HCT116 (cell line): ENCODE data around the gene HIC1. TPM values are rescaled to one million over a fixed set of nuclear protein-coding genes. Genes with fewer than 3 reads are reported as not detected.

Experiments used
- ATAC-seq: fragments of 200-7000 bp; cut with Tn5 transposase; 2 replicates; pipeline ENCODE4 v1.9.1; 2020; ENCODE audit warnings: mild to moderate bottlenecking, moderate library complexity
- BruUV-seq: library from RNA; stranded (reverse); fragments of 400-500 nt; replicated peaks from 2 replicates; lab custom pipeline; 2021; lab: Mats Ljungman, UMichigan
- CTCF ChIA-PET: fragments of 300-600 bp; sonication (Branson Sonifier 250); formaldehyde crosslinking; loops from one replicate; lab custom pipeline; 2021; ENCODE audit warnings: antibody characterized with exemption; lab: Charles Lee
- POLR2A ChIA-PET: fragments of 300-600, 350-600 bp; sonication (Branson Sonifier 250); formaldehyde crosslinking; loops from one replicate; lab custom pipeline; 2021; ENCODE audit warnings: antibody characterized with exemption; lab: Charles Lee
- RAD21 ChIA-PET, 2 experiments: fragments of 300-600 bp; sonication (Branson Sonifier 250); formaldehyde crosslinking; loops; one replicate each; lab custom pipeline; 2023; ENCODE audit warnings: low total read pairs in 2 of 2; ENCODE audit not compliant: uncharacterized antibody in 2 of 2, unreplicated experiment in 2 of 2, low non-redundant PET in 1 of 2; lab: Charles Lee
- DNase-seq: peaks from one replicate; pipeline ENCODE4 v3.0.0-alpha.2; 2010; ENCODE audit warnings: low read depth, low spot score
- H2AFZ ChIP-seq: fragments of 200-600 bp; shearing (Covaris generic), sonication (generic); 2 replicates; pipeline ENCODE4 v1.6.1; 2017; ENCODE audit warnings: low read depth, mixed run types, mixed read lengths, antibody characterized with exemption, low read length; ENCODE audit not compliant: poor library complexity, severe bottlenecking
- H3K27ac ChIP-seq: 2 replicates; pipeline ENCODE4 v1.5.1; 2012; ENCODE audit warnings: low read depth, low read length
- H3K27me3 ChIP-seq: fragments of 200-600 bp; sonication (generic); 2 replicates; pipeline ENCODE4 v1.6.1; 2016; ENCODE audit warnings: mixed run types, low read length, mixed read lengths; ENCODE audit not compliant: insufficient read depth
- H3K36me3 ChIP-seq, 2 experiments: fragments of 200-500 bp in 1 of 2; fragments of 200-600 bp in 1 of 2; sonication (Bioruptor generic) in 1 of 2; sonication (generic) in 1 of 2; 2 replicates each; pipeline versions ENCODE4 v1.5.1 to v1.6.1; 2014 to 2016; ENCODE audit warnings: low read length in 2 of 2, inconsistent platforms in 1 of 2, mixed read lengths in 1 of 2, mixed run types in 1 of 2; ENCODE audit not compliant: insufficient read depth in 2 of 2, control insufficient read depth in 1 of 2
- H3K4me1 ChIP-seq, 2 experiments: fragments of 200-600 bp in 1 of 2; sonication (generic) in 1 of 2; 2 replicates each; pipeline versions ENCODE4 v1.5.1 to v1.6.1; 2012 to 2017; ENCODE audit warnings: low read length in 2 of 2, inconsistent platforms in 1 of 2, mild to moderate bottlenecking in 1 of 2, mixed read lengths in 1 of 2, mixed run types in 1 of 2, moderate library complexity in 1 of 2; ENCODE audit not compliant: insufficient read depth in 2 of 2, control insufficient read depth in 1 of 2
- H3K4me2 ChIP-seq: fragments of 200-600 bp; sonication (generic); 2 replicates; pipeline ENCODE4 v1.6.1; 2017; ENCODE audit warnings: mixed run types, low read length, mixed read lengths
- H3K4me3 ChIP-seq, 2 experiments: fragments of 200-600 bp in 1 of 2; sonication (generic) in 1 of 2; replicated peaks in 1 of 2; 2 replicates each; pipeline ENCODE4 v1.5.1; 2011 to 2016; ENCODE audit warnings: low read length in 2 of 2, control low read depth in 1 of 2, low read depth in 1 of 2, mild to moderate bottlenecking in 1 of 2, mixed read lengths in 1 of 2, mixed run types in 1 of 2
- H3K79me2 ChIP-seq: fragments of 200-600 bp; sonication (generic); 2 replicates; pipeline ENCODE4 v1.6.1; 2017; ENCODE audit warnings: mild to moderate bottlenecking, mixed run types, low read length, moderate library complexity, mixed read lengths; ENCODE audit not compliant: insufficient read depth
- H3K9ac ChIP-seq: fragments of 200-600 bp; sonication (generic); 2 replicates; pipeline ENCODE4 v1.6.1; 2016; ENCODE audit warnings: low read length, mixed read lengths
- H3K9me2 ChIP-seq: fragments of 200-600 bp; sonication (generic), shearing (Covaris generic); 2 replicates; pipeline ENCODE4 v1.6.1; 2017; ENCODE audit warnings: mixed run types, mild to moderate bottlenecking, moderate library complexity; ENCODE audit not compliant: insufficient read depth
- H3K9me3 ChIP-seq, 2 experiments: fragments of 200-500 bp in 1 of 2; fragments of 200-600 bp in 1 of 2; sonication (Bioruptor generic) in 1 of 2; sonication (generic) in 1 of 2; 2 replicates each; pipeline ENCODE4 v1.6.1; 2014 to 2017; ENCODE audit warnings: low read length in 2 of 2, mixed read lengths in 2 of 2, inconsistent platforms in 1 of 2, low read depth in 1 of 2, mild to moderate bottlenecking in 1 of 2, mixed run types in 1 of 2, moderate library complexity in 1 of 2; ENCODE audit not compliant: control insufficient read depth in 1 of 2, insufficient read depth in 1 of 2
- H4K20me1 ChIP-seq: fragments of 200-600 bp; sonication (generic), shearing (Covaris generic); 2 replicates; pipeline ENCODE4 v1.6.1; 2017; ENCODE audit warnings: mixed run types, mild to moderate bottlenecking, moderate library complexity; ENCODE audit not compliant: insufficient read depth
- ATF3 ChIP-seq: IDR thresholded peaks from 2 replicates; pipeline ENCODE4 v1.6.1; 2012
- CBX3 ChIP-seq: IDR thresholded peaks from 2 replicates; pipeline ENCODE4 v1.6.1; 2012; ENCODE audit warnings: low read depth
- CEBPB ChIP-seq: IDR thresholded peaks from 2 replicates; pipeline ENCODE4 v1.6.1; 2012; ENCODE audit warnings: low read depth
- CTCF ChIP-seq, 3 experiments: fragments of 200-600 bp in 1 of 3; sonication (generic) in 1 of 3; IDR thresholded peaks in 2 of 3; conservative IDR thresholded peaks in 1 of 3; 2 replicates each; pipeline ENCODE4 v1.5.1; 2012 to 2017; ENCODE audit warnings: low read depth in 2 of 3, low read length in 2 of 3, antibody characterized with exemption in 1 of 3, borderline replicate concordance in 1 of 3, control low read depth in 1 of 3, mild to moderate bottlenecking in 1 of 3, mixed read lengths in 1 of 3, mixed run types in 1 of 3, moderate library complexity in 1 of 3; ENCODE audit not compliant: insufficient read depth in 1 of 3
- ELF1 ChIP-seq: IDR thresholded peaks from 2 replicates; pipeline ENCODE4 v1.6.1; 2012; ENCODE audit warnings: low read depth, borderline replicate concordance
- EZH2 ChIP-seq: fragments of 200-600 bp; sonication (generic); IDR thresholded peaks from 2 replicates; pipeline ENCODE4 v1.6.1; 2017; ENCODE audit warnings: antibody characterized with exemption, mixed run types
- EZH2phosphoT487 ChIP-seq: fragments of 200-600 bp; IDR thresholded peaks from 2 replicates; pipeline ENCODE4 v1.6.1; 2018; ENCODE audit warnings: antibody characterized with exemption, borderline replicate concordance
- JUND ChIP-seq: IDR thresholded peaks from 2 replicates; pipeline ENCODE4 v1.6.1; 2012
- MAX ChIP-seq: IDR thresholded peaks from 2 replicates; pipeline ENCODE4 v1.6.1; 2012
- REST ChIP-seq: IDR thresholded peaks from 2 replicates; pipeline ENCODE4 v1.6.1; 2012; ENCODE audit warnings: low read depth
- SIN3A ChIP-seq: IDR thresholded peaks from 2 replicates; pipeline ENCODE4 v1.6.1; 2012; ENCODE audit warnings: low read depth
- SRF ChIP-seq: IDR thresholded peaks from 2 replicates; pipeline ENCODE4 v1.6.1; 2012; ENCODE audit warnings: low read depth
- TCF7L2 ChIP-seq: IDR thresholded peaks from 2 replicates; pipeline ENCODE4 v1.7.0; 2011; ENCODE audit warnings: borderline replicate concordance, inconsistent platforms; ENCODE audit not compliant: insufficient read depth, insufficient read length; ENCODE audit errors: extremely low read depth
- YY1 ChIP-seq: IDR thresholded peaks from 2 replicates; pipeline ENCODE4 v1.6.1; 2011; ENCODE audit warnings: low read length, low read depth, moderate library complexity, mild to moderate bottlenecking; ENCODE audit not compliant: insufficient replicate concordance; ENCODE audit errors: extremely low read depth
- ZFX ChIP-seq: fragments of 450-650 bp; IDR thresholded peaks from 2 replicates; pipeline ENCODE4 v1.6.1; 2017
- ZNF274 ChIP-seq: fragments of 200-500 bp; sonication (Bioruptor generic); IDR thresholded peaks from 2 replicates; pipeline ENCODE4 v1.6.1; 2014; ENCODE audit warnings: mild to moderate bottlenecking, low read depth, low read length, inconsistent platforms
- intact Hi-C: fragments of 100-400 bp; cut with micrococcal nuclease; formaldehyde crosslinking; loops from 2 replicates; pipeline ENCODE4 v1.10.0; 2022
- total RNA-seq: library from RNA; stranded (reverse); gene quantifications from one replicate; pipeline ENCODE4 v1.2.1, GENCODE V29; 2021; ENCODE audit not compliant: unreplicated experiment

Gene HIC1
- total RNA-seq, 1 experiment from 2014 or later, result 0.64 TPM

- Histone ChIP-seq H3K9ac (no peak overlapping the region), H3K27me3 (no peaks in the 10 kb centered on the region), H3K79me2 (peaks cover 16% of the 10 kb centered on the region; the same call in 1 of the 2 replicates), H3K27ac (no peak overlapping the region), H3K36me3 (0 out of 4 replicates have a peak, but pooled peaks cover 0 to 3% of the 10 kb centered on the region in 2 experiments), H3K9me2 (no peaks in the 10 kb centered on the region), H3K4me3 (no peak overlapping the region), H3K9me3 (no peaks in the 10 kb centered on the region), H3K4me2 (no peak overlapping the region), H3K4me1 (peaks cover 22 to 51% of the 10 kb centered on the region in 2 experiments), H4K20me1 (no peaks in the 10 kb centered on the region), H2AFZ (no peak overlapping the region)
- no peak for DNase-seq
- intact Hi-C loops, result no loop called here
- TF ChIP-seq ZNF274 (no peak), EZH2phosphoT487 (no peak), SRF (no peak), YY1 (no peak), SIN3A (no peak), CEBPB (no peak), ZFX (no peak), MAX (no peak), TCF7L2 (no peak), CBX3 (no peak), CTCF (IDR thresholded peaks at IDR 0.05 in 2 of 3, conservative IDR thresholded peaks at IDR 0.05 in 1 of 3; ENCODE audit: borderline replicate concordance in 1 of 3, insufficient read depth in 1 of 3, low read depth in 2 of 3, low read length in 2 of 3) (no peak), JUND (no peak), EZH2 (no peak), REST (no peak), ATF3 (no peak), ELF1 (no peak)
- no TSS peak for BruUV-seq
- CTCF ChIA-PET, result no interaction called here
- ATAC-seq, result no peak
- POLR2A ChIA-PET, result no interaction called here
- RAD21 ChIA-PET, result no interaction called here
Measured at GRCh38 chr17:2047590-2047989, 7.3 kb upstream of the HIC1 start.
